GM12864 (cell line): ENCODE results near the gene NEUROG1.
A peak's percentile ranks its signal among the peaks of the same experiment; 100 is the strongest.

Experiments used
- DNase-seq: peaks from one replicate; pipeline ENCODE4 v3.0.0-alpha.2; 2011; ENCODE audit warnings: low read depth
- H3K4me3 ChIP-seq: 2 replicates; pipeline ENCODE4 v1.5.1; 2011; ENCODE audit warnings: mild to moderate bottlenecking, low read depth, low read length, control low read depth
- CTCF ChIP-seq: IDR thresholded peaks from 2 replicates; pipeline ENCODE4 v1.5.1; 2011; ENCODE audit warnings: low read depth, mild to moderate bottlenecking, moderate library complexity, low read length, control low read depth, inconsistent platforms; ENCODE audit errors: missing control alignments

Gene NEUROG1

GRCh38 chr5:135553688-135554462, 18.1 kb upstream of the NEUROG1 start:
- no peak for DNase-seq
- no peak overlapping the region for H3K4me3 ChIP-seq
- peak; percentile 2 for TF ChIP-seq CTCF

GRCh38 chr5:135551593-135552447, 16.1 kb upstream of the NEUROG1 start:
- peak; percentile 42 for DNase-seq
- no peak overlapping the region for H3K4me3 ChIP-seq
- peak; percentile 77 for TF ChIP-seq CTCF

GRCh38 chr5:135549413-135549812, 13.6 kb upstream of the NEUROG1 start:
- TF ChIP-seq CTCF = no peak
- no peak for DNase-seq
- no peak overlapping the region for H3K4me3 ChIP-seq

- H3K4me3 ChIP-seq = no peak overlapping the region
- DNase-seq = no peak
- no peak for TF ChIP-seq CTCF
Observed at GRCh38 chr5:135547590-135548254, 12.0 kb upstream of the NEUROG1 start.

DNA sequence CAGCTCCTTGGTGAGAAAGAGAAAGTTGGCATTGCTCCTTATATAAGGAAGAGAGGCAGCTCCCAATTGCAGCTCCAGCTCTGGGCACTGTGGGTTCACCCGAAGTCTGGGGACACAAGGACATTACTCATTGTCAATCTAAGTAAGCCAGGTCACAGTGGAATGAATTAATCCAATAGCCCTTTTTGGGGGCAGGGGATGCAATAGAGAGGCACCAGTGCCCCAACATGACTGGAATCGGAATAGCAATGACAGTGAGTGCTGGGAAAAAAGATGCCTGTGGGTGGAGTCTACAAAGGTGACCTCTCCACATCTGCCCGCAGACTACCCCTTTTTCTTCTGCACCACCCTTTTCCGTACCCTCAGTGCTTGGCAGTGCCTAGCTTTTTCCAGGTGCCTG, 11.1 kb upstream of the NEUROG1 start:
- TF ChIP-seq CTCF = no peak
- no peak for DNase-seq
- H3K4me3 ChIP-seq = no peak overlapping the region

- no peak for TF ChIP-seq CTCF
- no peak for DNase-seq
- no peak overlapping the region for H3K4me3 ChIP-seq
Observed at GRCh38 chr5:135546101-135546500, 10.3 kb upstream of the NEUROG1 start.
